Central memory CD8-positive, alpha-beta T cell (primary cell): ENCODE measurements around the gene SGMS2.

Experiments
- ATAC-seq: fragments of 150-1000 bp; cut with Tn5 transposase; replicated peaks from 2 replicates; pipeline ENCODE4 v1.10.0; 2022; ENCODE audit warnings: mild to moderate bottlenecking, moderate FRiP score, moderate number of reproducible peaks; ENCODE audit not compliant: poor library complexity, severe bottlenecking; ENCODE audit errors: extremely low read depth
- DNase-seq, 2 donors: peaks; one replicate each; pipeline ENCODE4 v3.0.0; 2021; ENCODE audit warnings: low spot score in 2 of 2
- H3K27ac Mint-ChIP-seq: one replicate; pipeline ENCODE4 v1.8.0; 2022; ENCODE audit warnings: low read depth, mild to moderate bottlenecking, moderate library complexity, mixed read lengths
- H3K27me3 Mint-ChIP-seq: one replicate; pipeline ENCODE4 v1.8.0; 2022; ENCODE audit warnings: mixed read lengths
- H3K36me3 Mint-ChIP-seq: one replicate; pipeline ENCODE4 v1.8.0; 2022; ENCODE audit warnings: mild to moderate bottlenecking, moderate library complexity, mixed read lengths; ENCODE audit not compliant: insufficient read depth
- H3K4me1 Mint-ChIP-seq: one replicate; pipeline ENCODE4 v1.8.0; 2022; ENCODE audit warnings: mixed read lengths
- H3K4me3 Mint-ChIP-seq: one replicate; pipeline ENCODE4 v1.8.0; 2022; ENCODE audit warnings: mild to moderate bottlenecking, moderate library complexity, mixed read lengths
- H3K9me3 Mint-ChIP-seq: one replicate; pipeline ENCODE4 v1.8.0; 2022; ENCODE audit warnings: mixed read lengths

Gene SGMS2

DNA sequence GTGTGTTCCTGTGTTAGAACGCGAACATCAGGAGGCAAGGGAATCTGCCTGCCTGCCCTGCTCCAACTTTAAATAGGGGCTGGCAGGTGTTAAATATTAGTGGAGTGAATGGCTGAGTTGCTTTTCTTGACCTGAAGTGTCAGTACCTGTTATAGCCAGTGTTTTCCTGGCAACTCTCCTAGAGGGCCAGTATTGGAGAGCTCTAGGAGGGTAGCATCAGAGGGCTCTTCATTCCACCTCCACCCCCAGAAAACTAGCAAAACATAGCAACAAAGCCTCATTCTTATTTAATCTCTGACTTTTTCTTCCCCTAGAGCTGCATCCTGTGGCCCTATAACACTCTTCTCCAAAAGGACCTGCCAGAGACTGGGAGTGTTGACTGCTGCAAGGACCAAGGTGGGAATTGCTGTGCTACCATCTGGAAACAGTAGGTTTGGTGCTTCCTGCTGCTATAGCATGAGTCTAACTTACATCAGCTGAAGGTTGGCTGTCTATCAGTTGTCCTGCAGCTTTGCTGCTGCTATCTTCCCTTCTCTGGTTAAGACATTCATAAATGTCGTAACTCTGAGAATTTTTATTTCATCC, 33.5 kb downstream of the SGMS2 start:
- no peaks in the 10 kb centered on the region for H3K36me3 Mint-ChIP-seq
- DNase-seq (no peak), ATAC-seq (no peak)
- no peaks in the 10 kb centered on the region for H3K9me3 Mint-ChIP-seq
- H3K27ac Mint-ChIP-seq = no peak overlapping the region
- peaks cover 69% of the 10 kb centered on the region for H3K27me3 Mint-ChIP-seq
- no peak overlapping the region for H3K4me3 Mint-ChIP-seq
- H3K4me1 Mint-ChIP-seq = no peaks in the 10 kb centered on the region

DNA sequence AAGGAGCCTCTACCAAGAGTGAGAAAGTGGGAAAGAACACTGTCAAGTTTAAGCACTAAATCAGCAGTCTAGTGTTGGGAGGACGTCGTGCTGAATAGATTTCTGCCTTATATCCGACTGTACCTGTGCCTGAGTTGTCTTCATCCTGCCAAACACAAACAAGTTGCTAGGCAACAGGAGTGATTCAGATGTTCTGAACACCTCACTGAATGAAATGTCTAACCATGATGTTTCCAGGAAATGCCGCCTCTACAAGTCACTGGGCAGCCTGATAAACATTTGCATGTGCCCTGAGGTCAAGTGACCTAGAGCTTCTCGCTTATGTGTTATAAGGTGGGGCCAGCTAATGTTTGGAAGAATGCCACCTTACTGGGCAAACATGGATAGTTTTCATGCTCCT, 37.9 kb downstream of the SGMS2 start:
- ATAC-seq = no peak
- no peaks in the 10 kb centered on the region for H3K36me3 Mint-ChIP-seq
- H3K27ac Mint-ChIP-seq = no peak overlapping the region
- no peak for DNase-seq
- H3K27me3 Mint-ChIP-seq = peaks cover 49% of the 10 kb centered on the region
- no peaks in the 10 kb centered on the region for H3K4me1 Mint-ChIP-seq
- no peak overlapping the region for H3K4me3 Mint-ChIP-seq
- no peaks in the 10 kb centered on the region for H3K9me3 Mint-ChIP-seq

- no peak overlapping the region for H3K27ac Mint-ChIP-seq
- DNase-seq = no peak
- H3K4me1 Mint-ChIP-seq = no peaks in the 10 kb centered on the region
- ATAC-seq = no peak
- no peaks in the 10 kb centered on the region for H3K36me3 Mint-ChIP-seq
- H3K9me3 Mint-ChIP-seq = no peaks in the 10 kb centered on the region
- no peak overlapping the region for H3K4me3 Mint-ChIP-seq
- H3K27me3 Mint-ChIP-seq = peaks cover 43% of the 10 kb centered on the region
Observed at GRCh38 chr4:107863416-107863815, 38.7 kb downstream of the SGMS2 start.

DNA sequence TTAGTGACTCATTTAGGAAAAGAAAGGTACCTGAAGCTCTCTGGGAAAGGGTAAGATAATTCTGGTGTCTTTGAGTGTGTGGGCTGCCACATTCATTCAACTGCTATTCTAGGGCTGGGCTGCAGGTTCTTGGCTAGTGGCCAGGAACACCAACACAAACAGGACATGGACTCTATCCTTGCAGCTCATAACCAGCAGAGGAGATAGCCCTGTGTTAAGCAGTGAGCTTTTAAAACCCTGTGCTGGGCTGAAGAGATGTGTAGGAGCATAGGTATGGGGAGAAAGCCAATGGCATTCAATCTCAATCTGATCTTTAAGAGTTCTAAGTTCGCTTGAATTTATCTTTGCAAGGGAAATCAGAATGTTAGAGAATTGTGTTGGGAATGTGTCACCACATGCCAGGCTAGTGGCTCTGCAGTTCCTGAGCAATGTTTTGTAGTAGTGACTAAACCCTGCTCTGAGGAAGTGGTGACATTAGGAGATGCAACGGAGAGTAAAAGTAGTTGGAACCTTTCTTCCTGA, 39.2 kb downstream of the SGMS2 start:
- peaks cover 44% of the 10 kb centered on the region for H3K27me3 Mint-ChIP-seq
- H3K36me3 Mint-ChIP-seq = peaks cover 2% of the 10 kb centered on the region
- no peak for ATAC-seq
- no peak overlapping the region for H3K27ac Mint-ChIP-seq
- H3K4me1 Mint-ChIP-seq = no peaks in the 10 kb centered on the region
- H3K9me3 Mint-ChIP-seq = no peaks in the 10 kb centered on the region
- H3K4me3 Mint-ChIP-seq = no peak overlapping the region
- no peak for DNase-seq

GRCh38 chr4:107866726-107867125, 42.0 kb downstream of the SGMS2 start:
- Mint-ChIP-seq H3K4me3 (no peak overlapping the region), H3K36me3 (peaks cover 2% of the 10 kb centered on the region), H3K9me3 (no peaks in the 10 kb centered on the region), H3K4me1 (no peaks in the 10 kb centered on the region), H3K27ac (no peak overlapping the region), H3K27me3 (peaks cover 52% of the 10 kb centered on the region)
- DNase-seq (no peak), ATAC-seq (no peak)

GRCh38 chr4:107870236-107870635, 45.5 kb downstream of the SGMS2 start:
- no peak for ATAC-seq
- DNase-seq = no peak
- Mint-ChIP-seq H3K27me3 (peaks cover 38% of the 10 kb centered on the region), H3K27ac (no peak overlapping the region), H3K4me3 (no peak overlapping the region), H3K36me3 (peaks cover 2% of the 10 kb centered on the region), H3K9me3 (no peaks in the 10 kb centered on the region), H3K4me1 (no peaks in the 10 kb centered on the region)

DNA sequence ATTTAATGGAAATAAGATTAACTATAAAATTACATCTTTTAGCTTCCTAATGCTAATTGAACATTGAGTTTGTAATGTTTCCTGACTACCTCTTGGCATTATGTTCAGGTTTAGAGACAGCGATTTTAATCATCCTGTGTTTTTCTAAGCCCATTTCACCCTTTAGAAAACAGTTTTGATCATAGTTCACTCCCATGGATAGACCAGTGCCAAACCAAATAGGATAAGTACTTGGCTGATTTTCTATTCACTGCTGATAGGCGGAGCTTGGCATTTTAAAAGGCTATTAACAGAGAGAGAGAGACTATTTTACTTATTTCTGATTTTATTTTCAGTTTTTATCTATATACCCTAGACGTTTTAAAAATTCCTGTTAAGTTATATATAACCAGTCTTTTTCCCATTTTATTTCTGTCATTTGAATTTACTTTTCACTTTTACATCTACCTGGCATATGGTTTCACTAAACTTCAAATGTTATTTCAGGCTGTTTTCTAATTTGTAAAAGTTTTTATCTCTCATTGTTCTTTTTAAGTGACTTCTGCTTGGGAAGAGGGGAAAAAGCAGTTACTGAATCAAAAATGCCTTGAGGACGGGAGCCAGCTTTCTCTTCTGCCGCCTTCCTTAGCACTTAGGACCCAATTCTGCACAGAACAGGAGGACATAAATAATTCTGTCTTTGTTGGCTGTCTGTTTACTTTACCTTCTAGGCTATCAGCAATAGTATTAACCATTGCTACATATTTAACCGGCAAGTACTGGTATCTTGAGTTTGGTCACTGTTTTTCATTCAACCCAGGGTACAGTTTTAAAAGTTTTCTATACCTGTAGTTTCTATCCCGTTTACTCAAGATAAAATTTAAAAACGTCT, 46.4 kb downstream of the SGMS2 start:
- no peak overlapping the region for H3K27ac Mint-ChIP-seq

GRCh38 chr4:107874024-107874423, 49.3 kb downstream of the SGMS2 start:
- no peak overlapping the region for H3K4me3 Mint-ChIP-seq
- H3K9me3 Mint-ChIP-seq = no peaks in the 10 kb centered on the region
- H3K27me3 Mint-ChIP-seq = peaks cover 55% of the 10 kb centered on the region
- no peaks in the 10 kb centered on the region for H3K36me3 Mint-ChIP-seq
- ATAC-seq (no peak), DNase-seq (no peak)
- H3K27ac Mint-ChIP-seq = no peak overlapping the region
- H3K4me1 Mint-ChIP-seq = no peaks in the 10 kb centered on the region

More for the DNA sequence above, 46.4 kb downstream of the SGMS2 start:
- Mint-ChIP-seq H3K36me3 (peaks cover 2% of the 10 kb centered on the region), H3K27me3 (peaks cover 47% of the 10 kb centered on the region), H3K9me3 (no peaks in the 10 kb centered on the region), H3K4me3 (no peak overlapping the region), H3K4me1 (no peaks in the 10 kb centered on the region)
- DNase-seq (no peak), ATAC-seq (no peak)

DNA sequence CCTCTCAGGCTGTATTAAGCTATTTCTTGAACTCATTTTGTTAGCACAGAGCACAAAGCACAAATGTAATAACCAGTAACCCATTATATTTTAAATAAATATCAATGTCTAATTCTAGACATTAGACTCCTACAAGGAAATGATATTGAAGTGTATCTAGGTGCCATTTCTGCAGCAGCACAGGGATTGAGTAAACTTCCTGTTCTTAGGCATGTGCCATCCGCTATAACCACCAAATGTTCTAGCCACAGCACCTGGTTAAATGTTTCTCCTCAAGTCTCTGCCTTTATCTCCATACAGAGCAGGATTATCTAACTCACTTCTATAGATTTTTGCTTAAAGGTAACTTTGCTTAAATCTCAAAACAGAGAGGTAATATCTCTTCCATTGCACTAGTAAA, 51.4 kb downstream of the SGMS2 start:
- no peak for DNase-seq
- no peak for ATAC-seq
- Mint-ChIP-seq H3K27me3 (peaks cover 46% of the 10 kb centered on the region), H3K36me3 (no peaks in the 10 kb centered on the region), H3K9me3 (no peaks in the 10 kb centered on the region), H3K4me3 (no peak overlapping the region), H3K4me1 (no peaks in the 10 kb centered on the region), H3K27ac (no peak overlapping the region)

DNA sequence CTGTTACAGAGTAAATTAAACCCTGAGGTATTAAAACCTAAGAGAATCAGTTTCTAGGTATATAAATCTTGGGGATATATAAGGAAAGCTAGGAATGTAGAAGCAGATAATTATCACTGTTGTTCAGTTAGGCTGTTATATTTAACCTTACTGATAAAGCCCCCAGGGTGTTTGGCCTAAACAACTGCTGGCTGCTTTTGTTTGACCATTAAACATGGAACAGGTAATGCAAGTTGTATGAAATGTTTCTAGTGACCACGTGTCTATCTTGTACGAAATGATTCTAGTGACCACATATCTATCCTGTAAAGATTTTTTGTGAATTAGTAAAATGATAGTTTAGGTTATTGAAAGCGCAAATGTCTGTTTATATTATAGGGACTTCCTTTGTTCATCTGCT, 52.6 kb downstream of the SGMS2 start:
- Mint-ChIP-seq H3K4me1 (no peaks in the 10 kb centered on the region), H3K27ac (no peak overlapping the region), H3K36me3 (no peaks in the 10 kb centered on the region), H3K27me3 (peaks cover 49% of the 10 kb centered on the region), H3K9me3 (no peaks in the 10 kb centered on the region), H3K4me3 (no peak overlapping the region)
- no peak for ATAC-seq
- DNase-seq = no peak

- DNase-seq = no peak
- ATAC-seq = no peak
- H3K27ac Mint-ChIP-seq = no peak overlapping the region
- no peaks in the 10 kb centered on the region for H3K9me3 Mint-ChIP-seq
- H3K27me3 Mint-ChIP-seq = peaks cover 49% of the 10 kb centered on the region
- H3K4me1 Mint-ChIP-seq = no peaks in the 10 kb centered on the region
- H3K36me3 Mint-ChIP-seq = no peaks in the 10 kb centered on the region
- no peak overlapping the region for H3K4me3 Mint-ChIP-seq
Observed at GRCh38 chr4:107885865-107886264, 61.1 kb downstream of the SGMS2 start.

GRCh38 chr4:107888237-107888636, 63.5 kb downstream of the SGMS2 start:
- Mint-ChIP-seq H3K27ac (no peak overlapping the region), H3K36me3 (peaks cover 2% of the 10 kb centered on the region), H3K4me3 (no peak overlapping the region), H3K9me3 (no peaks in the 10 kb centered on the region), H3K4me1 (no peaks in the 10 kb centered on the region), H3K27me3 (peaks cover 41% of the 10 kb centered on the region)
- ATAC-seq (no peak), DNase-seq (no peak)

GRCh38 chr4:107890779-107891178, 66.0 kb downstream of the SGMS2 start:
- Mint-ChIP-seq H3K27me3 (peaks cover 42% of the 10 kb centered on the region), H3K27ac (no peak overlapping the region), H3K36me3 (peaks cover 2% of the 10 kb centered on the region), H3K9me3 (no peaks in the 10 kb centered on the region), H3K4me1 (no peaks in the 10 kb centered on the region), H3K4me3 (no peak overlapping the region)
- ATAC-seq (no peak), DNase-seq (no peak)
